Left lung (tissue), 10 donors: ENCODE results near the gene TKTL2. TPM values are rescaled to one million over a fixed set of nuclear protein-coding genes. Genes with fewer than 3 reads are reported as not detected.

Experiments
- ATAC-seq: fragments of 200-7000 bp; cut with Tn5 transposase; one replicate; pipeline ENCODE4 v1.9.1; 2020; ENCODE audit warnings: moderate library complexity
- DNase-seq, 4 donors: peaks; one replicate each; pipeline ENCODE4 v3.0.0-alpha.2; 2013 to 2020
- H3K27ac ChIP-seq, 2 donors: fragments of 200-600 bp; sonication (generic) in 1 of 2; one replicate each; pipeline versions ENCODE4 v1.5.0 to v1.8.0; 2020 to 2021
- H3K27me3 ChIP-seq, 2 donors: fragments of 200-600 bp; sonication (generic) in 1 of 2; one replicate each; pipeline versions ENCODE4 v1.5.0 to v1.8.0; 2020 to 2021
- H3K36me3 ChIP-seq, 2 donors: fragments of 200-600 bp; sonication (generic) in 1 of 2; one replicate each; pipeline versions ENCODE4 v1.5.0 to v1.8.0; 2020 to 2021
- H3K4me1 ChIP-seq, 2 donors: fragments of 200-600 bp; one replicate each; pipeline ENCODE4 v1.8.0; 2021
- H3K4me3 ChIP-seq, 2 donors: fragments of 200-600 bp; sonication (generic) in 1 of 2; one replicate each; pipeline versions ENCODE4 v1.5.0 to v1.8.0; 2020 to 2021; ENCODE audit warnings: mild to moderate bottlenecking in 1 of 2
- H3K9me3 ChIP-seq, 2 donors: fragments of 200-600 bp; sonication (generic) in 1 of 2; one replicate each; pipeline versions ENCODE4 v1.5.0 to v1.8.0; 2020 to 2021
- CTCF ChIP-seq, 2 donors: fragments of 200-600 bp; sonication (generic) in 1 of 2; IDR thresholded peaks; one replicate each; pipeline versions ENCODE4 v1.5.0 to v1.8.0; 2021; ENCODE audit warnings: antibody characterized with exemption in 2 of 2
- intact Hi-C, 2 donors: fragments of 100-400 bp; cut with DNase I; formaldehyde crosslinking; loops; one replicate each; pipeline versions ENCODE4 v1.11.2 to v1.14.2; 2022
- polyA plus RNA-seq, 6 donors: library from polyadenylated mRNA; unstranded; fragments of 120-200 nt; gene quantifications; one replicate each; pipeline ENCODE4 v1.2.1, GENCODE V29; 2013; ENCODE audit not compliant: insufficient read length in 6 of 6
- total RNA-seq, 2 donors: library from RNA; stranded (reverse); fragmentation: NEBNext Ultra II Directional; extraction: Animal tissue kit (Norgen Biotek cat#: 25700); gene quantifications; one replicate each; pipeline ENCODE4 v1.2.1, GENCODE V29; 2021
- donor health status: DM: no; HTN: yes; CAD: no.
- donor health status: DM: no; HTN: no; CAD: no.

TKTL2 gene
- total and polyA plus RNA-seq, 8 donors = 0.06 TPM; not detected in 7

- DNase-seq (peak; percentile 81 to 94 (median 88)), ATAC-seq (peak; percentile 96)
- Histone ChIP-seq H3K36me3 (no peaks in the 10 kb centered on the region), H3K27me3 (no peaks in the 10 kb centered on the region), H3K4me3 (peak within 1 kb of the TSS; percentile 64 to 88), H3K9me3 (no peaks in the 10 kb centered on the region), H3K4me1 (peaks cover 0 to 34% of the 10 kb centered on the region in 2 donors), H3K27ac (peak within 1 kb of the TSS; percentile 85 to 89)
- intact Hi-C loops = no loop called here
- TF ChIP-seq CTCF (IDR thresholded peaks at IDR 0.05) = no peak
Measured at GRCh38 chr4:163494360-163495241, 21.0 kb upstream of the TKTL2 start, which contains the start of gene TMA16. TSS of gene TMA16 (plus strand) at chr4:163494690. CDS start at chr4:163494802, 112 bp downstream.

GRCh38 chr4:163493643-163494359 is 20.2 kb upstream of the TKTL2 start:
- no peaks in the 10 kb centered on the region for H3K27me3 ChIP-seq
- H3K9me3 ChIP-seq = no peaks in the 10 kb centered on the region
- peak overlapping the region; percentile 85 to 89 for H3K27ac ChIP-seq
- TF ChIP-seq CTCF (IDR thresholded peaks at IDR 0.05) = no peak
- no peaks in the 10 kb centered on the region for H3K36me3 ChIP-seq
- ATAC-seq = peak; percentile 31
- peak overlapping the region; percentile 64 to 88 for H3K4me3 ChIP-seq
- H3K4me1 ChIP-seq = peaks cover 0 to 34% of the 10 kb centered on the region in 2 donors
- DNase-seq = peak in 1 of 4 donors; percentile 77
- intact Hi-C loops = no loop called here

GRCh38 chr4:163492951-163493504 is 19.5 kb upstream of the TKTL2 start:
- TF ChIP-seq CTCF (IDR thresholded peaks at IDR 0.05) = no peak
- no peaks in the 10 kb centered on the region for H3K36me3 ChIP-seq
- H3K9me3 ChIP-seq = no peaks in the 10 kb centered on the region
- intact Hi-C loops = no loop called here
- ATAC-seq (no peak), DNase-seq (no peak)
- H3K27me3 ChIP-seq = no peaks in the 10 kb centered on the region
- peaks cover 0 to 34% of the 10 kb centered on the region in 2 donors for H3K4me1 ChIP-seq
- H3K4me3 ChIP-seq = no peak overlapping the region
- H3K27ac ChIP-seq = no peak overlapping the region

- ATAC-seq (no peak), DNase-seq (no peak)
- no peaks in the 10 kb centered on the region for H3K9me3 ChIP-seq
- intact Hi-C loops = loop anchor here in 1 of 2 donors (5.0 kb wide), 1 partner anchor 57 kb away; no protein-coding TSS in a partner anchor
- H3K4me1 ChIP-seq = peaks cover 0 to 6% of the 10 kb centered on the region in 2 donors
- no peaks in the 10 kb centered on the region for H3K36me3 ChIP-seq
- H3K4me3 ChIP-seq = no peak overlapping the region
- H3K27me3 ChIP-seq = no peaks in the 10 kb centered on the region
- TF ChIP-seq CTCF (IDR thresholded peaks at IDR 0.05) = no peak
- H3K27ac ChIP-seq = no peak overlapping the region
Measured at GRCh38 chr4:163489929-163490328, 16.4 kb upstream of the TKTL2 start.
